Astrocyte (in vitro differentiated cells and primary cell): ENCODE results near the gene CRYBG1.

ENCODE experiments used
- EZH2 ChIP-seq: IDR thresholded peaks from 2 replicates; pipeline ENCODE4 v1.6.1; 2012; ENCODE audit warnings: mild to moderate bottlenecking, low read length, inconsistent platforms; ENCODE audit not compliant: insufficient read depth
- TF ChIP-seq, protein P1 (sequence below): IDR thresholded peaks from 2 replicates; pipeline ENCODE4 v1.5.1; 2011; ENCODE audit warnings: low read depth, mild to moderate bottlenecking, inconsistent platforms, low read length, moderate library complexity; ENCODE audit not compliant: insufficient read depth

GRCh38 chr6:106470811-106471210 lies 110.3 kb downstream of the CRYBG1 start:
- TF ChIP-seq, protein P1, sequence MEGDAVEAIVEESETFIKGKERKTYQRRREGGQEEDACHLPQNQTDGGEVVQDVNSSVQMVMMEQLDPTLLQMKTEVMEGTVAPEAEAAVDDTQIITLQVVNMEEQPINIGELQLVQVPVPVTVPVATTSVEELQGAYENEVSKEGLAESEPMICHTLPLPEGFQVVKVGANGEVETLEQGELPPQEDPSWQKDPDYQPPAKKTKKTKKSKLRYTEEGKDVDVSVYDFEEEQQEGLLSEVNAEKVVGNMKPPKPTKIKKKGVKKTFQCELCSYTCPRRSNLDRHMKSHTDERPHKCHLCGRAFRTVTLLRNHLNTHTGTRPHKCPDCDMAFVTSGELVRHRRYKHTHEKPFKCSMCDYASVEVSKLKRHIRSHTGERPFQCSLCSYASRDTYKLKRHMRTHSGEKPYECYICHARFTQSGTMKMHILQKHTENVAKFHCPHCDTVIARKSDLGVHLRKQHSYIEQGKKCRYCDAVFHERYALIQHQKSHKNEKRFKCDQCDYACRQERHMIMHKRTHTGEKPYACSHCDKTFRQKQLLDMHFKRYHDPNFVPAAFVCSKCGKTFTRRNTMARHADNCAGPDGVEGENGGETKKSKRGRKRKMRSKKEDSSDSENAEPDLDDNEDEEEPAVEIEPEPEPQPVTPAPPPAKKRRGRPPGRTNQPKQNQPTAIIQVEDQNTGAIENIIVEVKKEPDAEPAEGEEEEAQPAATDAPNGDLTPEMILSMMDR = no peak
- TF ChIP-seq EZH2 = no peak
